PC-9 (cell line): ENCODE data around the gene KRT3. TPM values are rescaled to one million over a fixed set of nuclear protein-coding genes. Genes with fewer than 3 reads are reported as not detected.

Experiments used
- BruUV-seq: library from RNA; stranded (reverse); fragments of 400-500 nt; replicated peaks from 2 replicates; lab custom pipeline; 2021; lab: Mats Ljungman, UMichigan
- CTCF ChIA-PET: fragments of 300-600 bp; sonication (Branson Sonifier 250); formaldehyde crosslinking; loops from one replicate; lab custom pipeline; 2022; ENCODE audit warnings: antibody characterized with exemption; lab: Charles Lee
- POLR2A ChIA-PET: fragments of 300-600 bp; sonication (Branson Sonifier 250); formaldehyde crosslinking; loops from one replicate; lab custom pipeline; 2022; ENCODE audit warnings: antibody characterized with exemption; ENCODE audit not compliant: unreplicated experiment; lab: Charles Lee
- DNase-seq, 2 experiments: peaks; one replicate each; pipeline versions ENCODE4 v3.0.0 to v3.0.0-alpha.2; 2015 to 2022; ENCODE audit warnings: mixed read lengths in 1 of 2
- H2AFZ ChIP-seq: fragments of 200-600 bp; sonication (generic); 2 replicates; pipeline ENCODE4 v1.8.1; 2017; ENCODE audit warnings: antibody characterized with exemption
- H3F3A ChIP-seq: fragments of 200-600 bp; sonication (generic); 2 replicates; pipeline ENCODE4 v1.8.1; 2017; ENCODE audit warnings: antibody characterized with exemption, mild to moderate bottlenecking, low read depth; ENCODE audit not compliant: insufficient read depth
- H3K27ac ChIP-seq: fragments of 200-600 bp; sonication (generic); 2 replicates; pipeline ENCODE4 v1.6.1; 2016; ENCODE audit warnings: mixed run types
- H3K27me3 ChIP-seq: fragments of 200-600 bp; sonication (generic); 2 replicates; pipeline ENCODE4 v1.6.1; 2016; ENCODE audit warnings: low read depth, mixed run types; ENCODE audit not compliant: insufficient read depth
- H3K36me3 ChIP-seq: fragments of 200-600 bp; sonication (generic); 2 replicates; pipeline ENCODE4 v1.6.1; 2016; ENCODE audit warnings: low read depth, mixed run types
- H3K4me1 ChIP-seq: fragments of 200-600 bp; sonication (generic); replicated peaks from 2 replicates; pipeline ENCODE4 v1.6.1; 2016; ENCODE audit warnings: mixed run types; ENCODE audit not compliant: insufficient read depth
- H3K4me2 ChIP-seq: fragments of 200-600 bp; sonication (generic); 2 replicates; pipeline ENCODE4 v1.6.1; 2017; ENCODE audit warnings: mixed run types
- H3K4me3 ChIP-seq: fragments of 200-600 bp; sonication (generic); 2 replicates; pipeline ENCODE4 v1.6.1; 2016; ENCODE audit warnings: mixed run types
- H3K79me2 ChIP-seq: fragments of 200-600 bp; sonication (generic); 2 replicates; pipeline ENCODE4 v1.6.1; 2017; ENCODE audit warnings: low read depth, mixed run types
- H3K9me2 ChIP-seq: fragments of 200-600 bp; sonication (generic); 2 replicates; pipeline ENCODE4 v1.8.1; 2017; ENCODE audit warnings: mild to moderate bottlenecking; ENCODE audit not compliant: insufficient read depth
- H3K9me3 ChIP-seq: fragments of 200-600 bp; sonication (generic); 2 replicates; pipeline ENCODE4 v1.8.1; 2016; ENCODE audit warnings: low read depth; ENCODE audit not compliant: insufficient read depth
- H4K20me1 ChIP-seq: fragments of 200-600 bp; sonication (generic); 2 replicates; pipeline ENCODE4 v1.8.1; 2017; ENCODE audit not compliant: insufficient read depth
- CTCF ChIP-seq: fragments of 200-600 bp; sonication (generic); conservative IDR thresholded peaks from 2 replicates; pipeline ENCODE4 v1.6.1; 2017; ENCODE audit warnings: mixed run types, antibody characterized with exemption, mild to moderate bottlenecking, moderate library complexity
- EZH2 ChIP-seq: fragments of 200-600 bp; sonication (generic); IDR thresholded peaks from 2 replicates; pipeline ENCODE4 v1.8.0; 2017; ENCODE audit warnings: antibody characterized with exemption, low read depth
- intact Hi-C: fragments of 100-400 bp; cut with micrococcal nuclease; formaldehyde crosslinking; loops from one replicate; pipeline ENCODE4 v1.10.0; 2022; ENCODE audit not compliant: unreplicated experiment
- total RNA-seq: library from RNA; stranded (reverse); gene quantifications from 2 replicates; pipeline ENCODE4 v1.2.3, GENCODE V29; 2021

The KRT3 gene
- total RNA-seq, 1 experiment from 2014 or later, result 0.24 TPM

GRCh38 chr12:52788192-52788875 is 7.6 kb downstream of the KRT3 start:
- Histone ChIP-seq H3K79me2 (no peaks in the 10 kb centered on the region), H3K27ac (no peak overlapping the region), H3K9me2 (no peaks in the 10 kb centered on the region), H3K36me3 (no peaks in the 10 kb centered on the region), H3K4me2 (no peak overlapping the region), H4K20me1 (no peaks in the 10 kb centered on the region), H3K9me3 (no peaks in the 10 kb centered on the region), H3K4me1 (no peaks in the 10 kb centered on the region), H3K4me3 (no peak overlapping the region), H3K27me3 (no peaks in the 10 kb centered on the region), H3F3A (no peaks in the 10 kb centered on the region), H2AFZ (no peak overlapping the region)
- ChIA-PET CTCF (no interaction called here), POLR2A (interaction anchor here (0.6 kb wide), 2 partner anchors 71 to 209 kb away, joined by 3 read pairs; no protein-coding TSS in a partner anchor)
- DNase-seq, result no peak
- intact Hi-C loops, result no loop called here
- no TSS peak for BruUV-seq
- no peak for TF ChIP-seq EZH2
- no peak for TF ChIP-seq CTCF

- no peak overlapping the region for H2AFZ ChIP-seq
- H4K20me1 ChIP-seq, result no peaks in the 10 kb centered on the region
- no peak for DNase-seq
- ChIA-PET POLR2A (no interaction called here), CTCF (no interaction called here)
- no peaks in the 10 kb centered on the region for H3K9me3 ChIP-seq
- no peaks in the 10 kb centered on the region for H3F3A ChIP-seq
- BruUV-seq, result no TSS peak
- no peaks in the 10 kb centered on the region for H3K4me1 ChIP-seq
- TF ChIP-seq CTCF, result no peak
- TF ChIP-seq EZH2, result no peak
- no peak overlapping the region for H3K4me3 ChIP-seq
- H3K27me3 ChIP-seq, result no peaks in the 10 kb centered on the region
- no peaks in the 10 kb centered on the region for H3K79me2 ChIP-seq
- intact Hi-C loops, result no loop called here
- H3K27ac ChIP-seq, result no peak overlapping the region
- H3K36me3 ChIP-seq, result no peaks in the 10 kb centered on the region
- no peaks in the 10 kb centered on the region for H3K9me2 ChIP-seq
- no peak overlapping the region for H3K4me2 ChIP-seq
Observed at GRCh38 chr12:52787324-52788191, 8.4 kb downstream of the KRT3 start.

GRCh38 chr12:52784909-52785308 is 11.0 kb downstream of the KRT3 start:
- Histone ChIP-seq H3K4me3 (no peak overlapping the region), H3K27ac (no peak overlapping the region), H3K4me1 (no peaks in the 10 kb centered on the region), H3F3A (no peaks in the 10 kb centered on the region), H3K9me2 (no peaks in the 10 kb centered on the region), H4K20me1 (no peaks in the 10 kb centered on the region), H3K4me2 (no peak overlapping the region), H3K79me2 (no peaks in the 10 kb centered on the region), H2AFZ (no peak overlapping the region), H3K27me3 (no peaks in the 10 kb centered on the region; the same call in 1 of the 2 replicates), H3K36me3 (no peaks in the 10 kb centered on the region), H3K9me3 (no peaks in the 10 kb centered on the region)
- TF ChIP-seq EZH2, result no peak
- TF ChIP-seq CTCF, result no peak
- no TSS peak for BruUV-seq
- CTCF ChIA-PET, result no interaction called here
- POLR2A ChIA-PET, result no interaction called here
- no peak for DNase-seq
- intact Hi-C loops, result no loop called here
